Kidney epithelial cell (primary cell): ENCODE results near the gene PHTF2. TPM values are rescaled to one million over a fixed set of nuclear protein-coding genes. Genes with fewer than 3 reads are reported as not detected.
A peak's percentile ranks its signal among the peaks of the same experiment; 100 is the strongest.

ENCODE experiments used
- DNase-seq: peaks from one replicate; pipeline ENCODE4 v3.0.0-alpha.2; 2010; ENCODE audit warnings: low read depth
- H3K27me3 ChIP-seq: 2 replicates; pipeline ENCODE4 v1.6.0; 2011; ENCODE audit warnings: low read length; ENCODE audit not compliant: control insufficient read depth, insufficient read depth
- H3K36me3 ChIP-seq: 2 replicates; pipeline ENCODE4 v1.5.1; 2011; ENCODE audit warnings: low read length; ENCODE audit not compliant: control insufficient read depth, insufficient read depth
- H3K4me3 ChIP-seq: 2 replicates; pipeline ENCODE4 v1.5.1; 2011; ENCODE audit warnings: low read depth, mild to moderate bottlenecking, control low read depth, low read length
- total RNA-seq: library from RNA; depleted of rRNA; stranded (reverse); fragments of >200 nt; gene quantifications from 2 replicates; pipeline ENCODE4 v1.2.3, GENCODE V29; 2015
- TF ChIP-seq, protein P1 (sequence below): IDR thresholded peaks from 2 replicates; pipeline ENCODE4 v1.5.1; 2011; ENCODE audit warnings: mild to moderate bottlenecking, moderate library complexity, low read length, control low read depth, inconsistent platforms; ENCODE audit not compliant: insufficient read depth, poor library complexity, severe bottlenecking

PHTF2 gene
- 7.3 and 8.1 TPM in 2 replicates for total RNA-seq

DNA sequence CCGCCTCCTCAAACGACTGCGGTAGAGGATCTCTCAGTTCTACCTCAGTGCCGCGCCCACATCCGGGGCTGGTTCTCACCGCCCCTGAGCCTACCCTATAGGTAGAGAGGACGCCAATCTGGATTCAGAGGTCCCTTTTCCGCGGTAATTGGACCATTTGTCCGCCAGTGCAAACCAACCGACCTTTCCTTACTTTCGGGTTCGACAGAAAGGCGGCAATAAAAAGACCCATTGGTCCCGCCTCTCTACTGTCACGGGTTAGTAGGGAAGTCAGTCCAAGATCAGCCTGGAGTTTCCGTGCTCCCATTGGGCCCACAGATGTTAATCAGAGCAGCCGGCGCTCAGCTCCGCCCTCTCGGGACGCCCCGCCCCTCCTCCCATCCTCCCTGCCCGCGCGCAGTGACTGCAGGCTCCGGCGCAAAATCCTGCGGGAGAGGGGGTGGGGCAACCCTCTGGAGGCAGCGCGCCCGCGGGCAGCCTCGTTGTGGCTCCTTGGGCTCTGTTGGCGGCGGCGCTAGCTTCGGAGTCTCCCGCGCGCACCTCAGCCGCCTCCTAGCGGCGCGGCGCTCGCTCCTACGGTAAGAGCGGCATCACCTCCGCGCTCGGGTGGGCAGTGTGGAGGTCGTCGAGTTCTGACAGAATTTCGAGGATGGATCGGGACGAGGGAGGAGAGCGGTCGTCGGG is at the start of gene PHTF2, which contains the start of gene TMEM60:
TSS of gene PHTF2 (plus strand) at position 380 of the 684 bp plus-strand sequence.
TSS of gene TMEM60 (minus strand) at position 41 of the 684 bp plus-strand sequence. CDS start 4,061 bp downstream, outside the sequence.
- no peaks in the 10 kb centered on the region for H3K36me3 ChIP-seq
- peak within 1 kb of the TSS; percentile 69 for H3K4me3 ChIP-seq
- H3K27me3 ChIP-seq, result no peaks in the 10 kb centered on the region
- DNase-seq, result peak; percentile 99
- TF ChIP-seq, protein P1, sequence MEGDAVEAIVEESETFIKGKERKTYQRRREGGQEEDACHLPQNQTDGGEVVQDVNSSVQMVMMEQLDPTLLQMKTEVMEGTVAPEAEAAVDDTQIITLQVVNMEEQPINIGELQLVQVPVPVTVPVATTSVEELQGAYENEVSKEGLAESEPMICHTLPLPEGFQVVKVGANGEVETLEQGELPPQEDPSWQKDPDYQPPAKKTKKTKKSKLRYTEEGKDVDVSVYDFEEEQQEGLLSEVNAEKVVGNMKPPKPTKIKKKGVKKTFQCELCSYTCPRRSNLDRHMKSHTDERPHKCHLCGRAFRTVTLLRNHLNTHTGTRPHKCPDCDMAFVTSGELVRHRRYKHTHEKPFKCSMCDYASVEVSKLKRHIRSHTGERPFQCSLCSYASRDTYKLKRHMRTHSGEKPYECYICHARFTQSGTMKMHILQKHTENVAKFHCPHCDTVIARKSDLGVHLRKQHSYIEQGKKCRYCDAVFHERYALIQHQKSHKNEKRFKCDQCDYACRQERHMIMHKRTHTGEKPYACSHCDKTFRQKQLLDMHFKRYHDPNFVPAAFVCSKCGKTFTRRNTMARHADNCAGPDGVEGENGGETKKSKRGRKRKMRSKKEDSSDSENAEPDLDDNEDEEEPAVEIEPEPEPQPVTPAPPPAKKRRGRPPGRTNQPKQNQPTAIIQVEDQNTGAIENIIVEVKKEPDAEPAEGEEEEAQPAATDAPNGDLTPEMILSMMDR, result peak; percentile 62

DNA sequence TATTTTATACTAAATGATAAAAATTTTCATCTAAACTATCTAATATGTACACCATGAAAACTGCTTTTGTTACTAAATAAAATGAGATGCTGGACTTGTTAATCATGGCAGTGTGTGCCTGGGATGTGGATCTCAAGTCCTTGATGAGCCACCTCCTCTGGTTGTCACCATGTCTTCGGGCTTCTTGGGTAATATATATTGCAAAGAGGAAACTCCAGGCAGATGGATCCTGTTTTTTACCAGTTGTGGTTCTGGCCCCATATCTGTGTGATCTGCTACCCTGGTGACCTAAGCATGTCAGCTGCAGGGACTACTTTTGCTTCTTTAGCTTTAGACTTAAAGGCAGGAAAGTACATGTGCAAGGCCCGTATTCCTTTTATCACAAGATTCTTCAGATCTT is 46.6 kb upstream of the PHTF2 start:
- Histone ChIP-seq H3K36me3 (no peaks in the 10 kb centered on the region), H3K27me3 (no peaks in the 10 kb centered on the region), H3K4me3 (no peak overlapping the region)
- TF ChIP-seq, protein P1, result no peak
- no peak for DNase-seq

DNA sequence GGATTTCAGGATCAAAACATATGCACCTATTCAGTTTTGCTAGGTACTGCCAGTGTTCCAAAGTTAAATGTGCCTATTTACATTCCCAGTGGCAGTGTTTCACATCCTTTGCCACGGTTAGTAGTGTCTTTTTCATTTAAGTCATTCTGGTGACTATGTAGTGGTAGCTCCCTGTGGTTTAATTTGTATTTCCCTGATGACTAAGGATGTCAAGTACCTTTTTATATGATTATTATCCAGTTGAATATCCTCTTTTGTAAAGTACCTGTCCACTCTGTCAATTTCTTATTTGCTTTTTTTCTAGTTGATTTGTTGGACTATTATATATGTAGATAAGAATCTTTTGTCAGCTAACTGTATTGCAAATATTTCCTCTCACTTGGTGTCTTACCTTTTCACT is 45.4 kb upstream of the PHTF2 start:
- TF ChIP-seq, protein P1, result no peak
- no peaks in the 10 kb centered on the region for H3K36me3 ChIP-seq
- no peak for DNase-seq
- H3K4me3 ChIP-seq, result no peak overlapping the region
- no peaks in the 10 kb centered on the region for H3K27me3 ChIP-seq

DNA sequence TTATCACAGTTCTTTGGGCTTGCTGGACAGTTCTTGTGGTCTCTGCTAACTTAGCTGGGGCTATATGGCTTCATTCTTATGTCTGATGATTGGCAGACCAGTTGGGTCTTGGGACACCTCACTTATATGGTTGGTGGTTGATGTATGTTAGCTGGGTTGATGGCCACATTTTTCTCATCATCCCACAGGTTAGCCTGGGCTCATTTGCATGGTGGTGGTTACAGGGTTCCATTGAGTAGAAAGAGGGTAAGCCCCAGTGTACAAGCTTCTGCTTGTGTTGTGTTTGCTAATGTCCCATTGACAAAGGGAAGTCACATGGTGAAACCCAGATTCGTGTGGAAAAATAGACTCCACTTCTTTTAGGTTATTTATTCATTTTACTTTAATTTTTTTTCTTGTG is 41.0 kb upstream of the PHTF2 start:
- H3K4me3 ChIP-seq, result no peak overlapping the region
- no peaks in the 10 kb centered on the region for H3K27me3 ChIP-seq
- no peaks in the 10 kb centered on the region for H3K36me3 ChIP-seq
- no peak for DNase-seq
- TF ChIP-seq, protein P1, result no peak

DNA sequence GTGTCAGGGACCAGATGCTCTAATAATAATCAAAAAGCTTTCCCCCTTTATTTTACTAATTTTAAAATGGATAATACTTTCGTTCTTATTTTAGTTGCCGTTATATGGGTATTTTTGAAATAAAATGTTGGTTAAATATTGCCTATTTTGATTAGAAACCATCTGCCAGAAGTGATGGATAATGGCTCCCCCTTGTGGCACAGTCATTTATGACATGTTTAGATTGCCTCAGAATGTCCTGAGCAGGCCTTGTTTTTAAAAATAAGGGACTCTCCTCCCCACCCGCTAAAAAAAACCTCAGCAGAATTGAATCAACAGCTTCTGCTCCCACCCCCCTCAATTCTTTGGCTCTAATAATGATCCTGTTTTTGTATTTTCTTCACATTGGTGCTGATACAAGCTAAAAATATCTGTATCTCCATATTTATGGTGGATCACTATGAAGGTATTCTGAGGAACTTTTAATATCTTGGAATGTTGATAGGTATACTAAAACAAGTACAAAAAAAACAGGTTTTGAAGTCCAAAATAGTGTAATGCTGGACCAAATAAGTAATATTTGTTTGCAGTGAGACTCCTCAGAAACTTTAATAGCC is 39.2 kb upstream of the PHTF2 start:
- DNase-seq, result no peak
- H3K4me3 ChIP-seq, result no peak overlapping the region
- TF ChIP-seq, protein P1, result peak; percentile 72

More for the DNA sequence above, 39.2 kb upstream of the PHTF2 start:
- Histone ChIP-seq H3K36me3 (no peaks in the 10 kb centered on the region), H3K27me3 (no peaks in the 10 kb centered on the region)
